ENCODE data around the gene GHRHR. TPM values are rescaled to one million over a fixed set of nuclear protein-coding genes. Genes with fewer than 3 reads are reported as not detected.

Gene GHRHR
- total RNA-seq, 4 donors from 2014 or later, result not detected

DNA sequence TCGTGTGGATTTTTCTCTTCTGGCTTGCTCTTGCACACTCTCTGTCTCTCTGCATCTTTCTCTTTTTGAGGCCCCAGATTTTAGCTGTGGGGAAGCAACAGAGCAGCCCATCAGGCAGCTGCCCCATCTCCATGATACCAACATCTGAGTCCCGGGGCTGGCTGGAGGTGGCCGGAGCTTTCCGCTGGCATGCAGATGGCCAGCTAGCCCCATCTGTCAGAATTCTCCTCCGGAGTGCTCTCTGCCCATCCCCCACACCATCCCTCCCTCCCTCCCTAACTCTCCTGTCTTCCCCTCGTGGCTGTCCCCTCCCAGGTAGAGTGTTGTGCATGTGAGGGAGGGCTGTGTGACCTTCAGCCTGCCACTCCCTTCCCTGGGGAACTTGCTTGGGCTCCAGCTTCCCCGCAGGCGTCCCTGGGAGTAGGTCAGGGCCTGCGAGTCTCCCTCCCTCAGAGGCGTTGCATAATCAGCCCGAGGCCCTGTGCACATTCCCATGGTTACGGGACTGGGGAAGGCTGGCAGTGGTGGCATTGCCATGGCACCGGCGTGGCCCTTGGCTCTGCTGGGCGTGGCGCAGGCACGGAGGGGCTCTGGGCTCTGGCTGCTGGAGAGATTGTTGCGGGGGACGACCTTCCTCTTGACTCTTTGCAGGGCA lies 24.7 kb downstream of the GHRHR start:
- peaks cover 0 to 33% (median 2%) of the 10 kb centered on the region in 4 donors for H3K4me1 ChIP-seq
- WGBS, 2 donors, result 32 to 40% methylated on average over 12 to 18 of the region's 19 CpGs
- TF ChIP-seq EP300 (IDR thresholded peaks at IDR 0.05) (no peak), CTCF (IDR thresholded peaks at IDR 0.05) (no peak)
- H3K36me3 ChIP-seq, result no peaks in the 10 kb centered on the region
- no peak for DNase-seq (ENCODE audit: low spot score in 2 of 2)
- H3K27me3 ChIP-seq, result no peaks in the 10 kb centered on the region
- H3K9me3 ChIP-seq, result no peaks in the 10 kb centered on the region
- no peak overlapping the region for H3K4me3 ChIP-seq
- H3K27ac ChIP-seq, result no peak overlapping the region

DNA sequence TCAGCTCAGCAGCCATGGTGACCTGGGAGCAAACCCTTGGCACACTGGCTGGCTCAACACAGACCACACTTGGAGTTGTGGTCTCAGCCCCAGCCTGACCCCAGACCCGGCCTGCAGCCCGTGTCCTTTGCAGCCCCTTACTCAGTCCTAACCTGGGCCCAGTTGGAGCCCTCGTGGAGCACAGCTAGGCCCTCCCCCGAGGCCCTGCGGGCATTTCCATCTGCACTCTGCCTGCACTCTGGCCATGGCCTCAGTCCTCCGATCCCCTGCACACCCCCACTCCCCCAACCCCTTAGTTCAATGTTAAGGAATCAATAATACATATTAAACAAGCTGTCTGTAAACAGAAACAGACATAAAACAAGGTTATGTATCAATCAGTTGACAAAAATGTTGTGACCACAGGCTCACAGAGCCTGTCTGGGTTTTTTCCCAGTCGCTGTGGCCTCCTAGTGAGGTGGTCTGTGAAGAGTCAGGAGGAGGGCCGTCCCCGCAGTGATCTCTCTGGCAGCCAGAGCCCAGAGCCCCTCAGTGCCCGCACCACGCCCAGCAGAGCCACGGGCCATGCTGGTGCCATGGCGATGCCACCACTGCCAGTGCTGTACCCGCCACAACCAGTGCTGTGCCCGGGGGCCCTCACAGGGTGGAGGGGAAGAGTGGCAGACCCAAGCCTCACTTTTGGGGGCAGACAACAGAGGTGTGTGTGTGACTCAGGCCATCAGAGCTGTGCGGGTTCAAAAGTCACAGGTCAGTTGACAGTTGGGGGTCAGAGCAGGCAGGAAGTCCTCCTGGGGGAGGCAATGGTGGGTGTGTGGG lies 25.5 kb downstream of the GHRHR start:
- Histone ChIP-seq H3K4me1 (peaks cover 0 to 25% (median 2%) of the 10 kb centered on the region in 4 donors), H3K9me3 (no peaks in the 10 kb centered on the region), H3K36me3 (no peaks in the 10 kb centered on the region), H3K27ac (no peak overlapping the region), H3K27me3 (no peaks in the 10 kb centered on the region), H3K4me3 (no peak overlapping the region)
- DNase-seq (ENCODE audit: low spot score in 2 of 2), result no peak
- TF ChIP-seq CTCF (IDR thresholded peaks at IDR 0.05) (no peak), EP300 (IDR thresholded peaks at IDR 0.05) (no peak)
- 76 to 84% methylated on average over 15 to 16 of the region's 16 CpGs for WGBS, 2 donors

GRCh38 chr7:30989824-30990672 lies 26.3 kb downstream of the GHRHR start:
- H3K27me3 ChIP-seq, result no peaks in the 10 kb centered on the region
- no peak overlapping the region for H3K27ac ChIP-seq
- H3K9me3 ChIP-seq, result no peaks in the 10 kb centered on the region
- 88 to 91% methylated on average over 9 to 10 of the region's 10 CpGs for WGBS, 2 donors
- TF ChIP-seq POLR2A (IDR thresholded peaks at IDR 0.05) (no peak), CTCF (IDR thresholded peaks at IDR 0.05) (no peak), EP300 (IDR thresholded peaks at IDR 0.05) (no peak)
- DNase-seq (ENCODE audit: low spot score in 2 of 2), result no peak
- H3K4me1 ChIP-seq, result peaks cover 0 to 18% (median 2%) of the 10 kb centered on the region in 4 donors
- no peaks in the 10 kb centered on the region for H3K36me3 ChIP-seq
- H3K4me3 ChIP-seq, result no peak overlapping the region

GRCh38 chr7:30990673-30991170 lies 27.0 kb downstream of the GHRHR start:
- Histone ChIP-seq H3K9me3 (no peaks in the 10 kb centered on the region), H3K27ac (no peak overlapping the region), H3K27me3 (no peaks in the 10 kb centered on the region), H3K36me3 (no peaks in the 10 kb centered on the region), H3K4me3 (no peak overlapping the region), H3K4me1 (peaks cover 0 to 18% (median 2%) of the 10 kb centered on the region in 4 donors)
- WGBS, 2 donors, result 86 to 89% methylated on average over 6 of the region's 6 CpGs
- TF ChIP-seq CTCF (IDR thresholded peaks at IDR 0.05) (no peak), EP300 (IDR thresholded peaks at IDR 0.05) (no peak), POLR2A (IDR thresholded peaks at IDR 0.05) (no peak)
- no peak for DNase-seq (ENCODE audit: low spot score in 2 of 2)
